ENCODE measurements around the gene MYL5. TPM values are rescaled to one million over a fixed set of nuclear protein-coding genes. Genes with fewer than 3 reads are reported as not detected.

MYL5 gene
- total RNA-seq, 4 donors from 2014 or later = 1.5 to 12.6 (median 3.8) TPM

DNA sequence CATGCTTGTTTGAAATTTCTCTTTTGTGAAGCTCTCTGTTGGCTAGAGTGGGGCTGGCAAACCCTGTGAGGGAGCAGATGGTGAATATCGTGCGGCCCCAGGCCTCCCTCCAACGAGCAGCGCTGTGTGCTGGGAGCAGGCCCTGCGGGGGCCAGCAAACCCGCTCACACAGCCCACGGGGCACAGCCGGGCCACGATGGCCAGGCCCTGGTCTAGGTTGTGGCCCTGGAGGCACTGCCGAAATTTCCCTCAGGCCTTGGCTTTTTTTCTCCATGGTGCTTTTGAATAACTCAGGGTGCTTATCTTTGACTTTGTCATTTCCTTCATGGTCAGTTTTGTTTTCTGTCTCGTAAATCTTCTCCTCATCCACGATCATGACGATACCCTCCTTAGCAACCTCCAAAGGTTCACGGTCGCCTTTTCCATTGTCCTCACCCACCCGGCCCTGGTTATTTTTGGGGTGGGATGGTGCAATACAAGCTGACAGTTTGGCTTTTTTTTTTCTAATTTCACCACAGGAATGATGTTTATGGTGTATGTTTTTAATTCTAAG lies 52.0 kb downstream of the MYL5 start:
- peak overlapping the region in 2 of 4 donors; percentile 49 to 59 for H3K27ac ChIP-seq
- no peak overlapping the region for H3K4me3 ChIP-seq
- 58 to 65% methylated on average over 11 to 15 of the region's 16 CpGs for WGBS, 2 donors (ENCODE audit: low coverage in 1 of 2)
- H3K36me3 ChIP-seq = peaks cover 0 to 42% of the 10 kb centered on the region in 2 donors
- peaks cover 0 to 28% (median 0%) of the 10 kb centered on the region in 3 donors for H3K4me1 ChIP-seq
- ATAC-seq = no peak
- TF ChIP-seq POLR2AphosphoS5 (IDR thresholded peaks at IDR 0.05) (no peak), POLR2A (IDR thresholded peaks at IDR 0.05) (no peak), EP300 (IDR thresholded peaks at IDR 0.05) (no peak)
- TF ChIP-seq, protein P1, sequence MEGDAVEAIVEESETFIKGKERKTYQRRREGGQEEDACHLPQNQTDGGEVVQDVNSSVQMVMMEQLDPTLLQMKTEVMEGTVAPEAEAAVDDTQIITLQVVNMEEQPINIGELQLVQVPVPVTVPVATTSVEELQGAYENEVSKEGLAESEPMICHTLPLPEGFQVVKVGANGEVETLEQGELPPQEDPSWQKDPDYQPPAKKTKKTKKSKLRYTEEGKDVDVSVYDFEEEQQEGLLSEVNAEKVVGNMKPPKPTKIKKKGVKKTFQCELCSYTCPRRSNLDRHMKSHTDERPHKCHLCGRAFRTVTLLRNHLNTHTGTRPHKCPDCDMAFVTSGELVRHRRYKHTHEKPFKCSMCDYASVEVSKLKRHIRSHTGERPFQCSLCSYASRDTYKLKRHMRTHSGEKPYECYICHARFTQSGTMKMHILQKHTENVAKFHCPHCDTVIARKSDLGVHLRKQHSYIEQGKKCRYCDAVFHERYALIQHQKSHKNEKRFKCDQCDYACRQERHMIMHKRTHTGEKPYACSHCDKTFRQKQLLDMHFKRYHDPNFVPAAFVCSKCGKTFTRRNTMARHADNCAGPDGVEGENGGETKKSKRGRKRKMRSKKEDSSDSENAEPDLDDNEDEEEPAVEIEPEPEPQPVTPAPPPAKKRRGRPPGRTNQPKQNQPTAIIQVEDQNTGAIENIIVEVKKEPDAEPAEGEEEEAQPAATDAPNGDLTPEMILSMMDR (IDR thresholded peaks at IDR 0.05) = no peak
- H3K9me3 ChIP-seq = no peaks in the 10 kb centered on the region
- no peaks in the 10 kb centered on the region for H3K27me3 ChIP-seq

DNA sequence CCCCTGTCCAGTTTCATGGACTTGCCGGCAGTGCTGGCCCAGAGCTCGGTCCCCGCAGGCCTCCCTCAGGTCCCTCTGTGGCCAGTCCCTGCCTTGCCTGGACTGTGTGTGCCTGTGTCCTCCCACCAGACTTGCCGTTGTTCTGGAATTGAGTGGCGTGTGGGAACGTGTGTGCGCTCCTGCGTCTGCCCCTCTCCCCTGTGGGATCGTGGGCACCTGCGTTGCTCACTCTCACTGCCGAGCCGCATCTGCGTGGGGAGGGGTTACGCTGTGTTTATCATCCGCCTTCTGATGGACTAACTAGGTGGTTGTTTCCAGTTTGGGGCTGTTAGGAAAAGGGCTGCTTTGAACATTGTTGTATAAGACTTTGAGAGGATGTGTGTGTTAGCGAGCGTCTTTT lies 52.5 kb downstream of the MYL5 start:
- H3K27ac ChIP-seq = no peak overlapping the region
- no peak overlapping the region for H3K4me3 ChIP-seq
- no peaks in the 10 kb centered on the region for H3K27me3 ChIP-seq
- peaks cover 0 to 42% of the 10 kb centered on the region in 2 donors for H3K36me3 ChIP-seq
- 89% methylated on average over 10 of the region's 17 CpGs; no CpG with 5 or more reads in 1 of the 2 donors for WGBS, 2 donors (ENCODE audit: low coverage in 1 of 2)
- H3K9me3 ChIP-seq = no peaks in the 10 kb centered on the region
- TF ChIP-seq, protein P1 (IDR thresholded peaks at IDR 0.05) = no peak
- TF ChIP-seq EP300 (IDR thresholded peaks at IDR 0.05) = no peak
- TF ChIP-seq POLR2A (IDR thresholded peaks at IDR 0.05) = no peak
- TF ChIP-seq POLR2AphosphoS5 (IDR thresholded peaks at IDR 0.05) = no peak
- ATAC-seq = no peak
- peaks cover 0 to 23% (median 0%) of the 10 kb centered on the region in 3 donors for H3K4me1 ChIP-seq

DNA sequence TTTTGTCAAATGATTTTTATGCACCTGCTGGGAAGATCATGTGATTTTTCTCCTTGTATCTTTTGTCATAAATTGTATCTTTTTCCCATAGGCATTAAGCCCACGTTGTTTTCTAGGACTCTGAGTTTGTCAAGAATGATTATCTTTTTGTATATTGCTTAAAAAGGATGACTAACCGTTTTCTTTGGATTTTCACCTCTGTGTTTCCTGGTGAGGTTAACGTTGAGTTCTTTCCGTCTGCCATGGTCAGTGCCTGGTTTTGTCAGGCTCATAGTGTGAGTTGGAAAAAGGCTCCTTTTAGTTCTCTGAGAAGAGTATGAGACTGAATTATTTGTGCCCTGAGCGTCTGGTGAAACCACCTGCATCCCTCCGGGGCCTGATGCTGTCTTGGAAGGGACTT lies 53.2 kb downstream of the MYL5 start:
- WGBS, 2 donors (ENCODE audit: low coverage in 1 of 2) = 68 to 78% methylated on average over 5 of the region's 6 CpGs
- no peak for ATAC-seq
- TF ChIP-seq, protein P1 (IDR thresholded peaks at IDR 0.05) = no peak
- no peak for TF ChIP-seq POLR2A (IDR thresholded peaks at IDR 0.05)
- TF ChIP-seq POLR2AphosphoS5 (IDR thresholded peaks at IDR 0.05) = no peak
- TF ChIP-seq EP300 (IDR thresholded peaks at IDR 0.05) = no peak
- Histone ChIP-seq H3K27ac (no peak overlapping the region), H3K27me3 (no peaks in the 10 kb centered on the region), H3K36me3 (peaks cover 0 to 42% of the 10 kb centered on the region in 2 donors), H3K4me3 (no peak overlapping the region), H3K9me3 (no peaks in the 10 kb centered on the region), H3K4me1 (peaks cover 0 to 21% (median 0%) of the 10 kb centered on the region in 3 donors)

DNA sequence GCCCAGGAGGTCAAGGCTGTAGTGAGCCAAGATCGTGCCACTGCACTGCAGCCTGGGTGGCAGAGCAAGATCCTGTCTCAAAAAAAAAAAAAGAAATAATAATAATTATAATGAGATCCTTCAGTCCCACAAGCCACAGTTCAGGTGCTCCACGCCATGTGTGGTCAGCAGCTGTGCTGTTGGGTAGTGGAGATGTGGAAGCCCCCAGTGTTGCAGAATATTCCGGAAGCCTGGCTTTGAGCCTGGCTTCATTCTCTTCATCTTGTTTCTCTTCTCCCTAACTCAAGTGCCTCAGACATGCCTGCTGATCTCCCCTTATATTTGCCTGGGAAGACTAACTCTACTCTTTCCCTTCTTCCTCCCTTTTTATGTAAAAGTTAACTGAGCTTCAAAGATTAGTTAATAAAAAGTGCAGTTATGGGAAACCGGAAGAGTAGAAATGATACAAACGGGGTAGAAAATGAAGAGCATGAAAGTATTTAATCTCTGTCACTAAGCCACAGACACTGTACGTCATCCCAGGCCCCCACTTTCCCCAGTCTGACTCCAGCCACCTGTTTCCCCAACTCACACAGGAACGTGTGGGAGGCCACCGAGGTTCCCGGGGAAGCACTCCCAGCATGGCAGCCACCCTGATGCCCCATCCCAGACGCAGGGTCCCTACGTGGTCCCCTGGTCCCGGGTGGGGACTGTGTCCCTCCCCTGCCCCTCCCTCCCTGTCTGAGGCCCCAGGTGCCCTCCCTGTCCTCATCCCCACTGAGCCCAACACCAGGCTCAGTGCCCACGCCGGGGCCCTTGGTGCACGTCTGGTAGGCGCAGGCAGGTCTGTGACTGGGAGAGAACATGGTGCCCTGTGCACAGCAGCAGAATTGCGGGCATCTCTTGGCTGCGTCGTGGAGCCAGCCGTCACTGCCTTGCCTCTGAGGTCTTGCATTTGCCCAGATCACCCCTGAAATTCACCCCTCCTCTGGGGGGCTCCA lies 55.3 kb downstream of the MYL5 start:
- Histone ChIP-seq H3K9me3 (no peaks in the 10 kb centered on the region), H3K27me3 (no peaks in the 10 kb centered on the region), H3K36me3 (peaks cover 0 to 47% of the 10 kb centered on the region in 2 donors), H3K4me3 (no peak overlapping the region), H3K27ac (no peak overlapping the region), H3K4me1 (peaks cover 0 to 21% (median 0%) of the 10 kb centered on the region in 3 donors)
- ATAC-seq = no peak
- TF ChIP-seq POLR2A (IDR thresholded peaks at IDR 0.05) (no peak), POLR2AphosphoS5 (IDR thresholded peaks at IDR 0.05) (no peak), EP300 (IDR thresholded peaks at IDR 0.05) (no peak)
- TF ChIP-seq, protein P1 (IDR thresholded peaks at IDR 0.05) = no peak
- 77 to 81% methylated on average over 9 to 10 of the region's 20 CpGs for WGBS, 2 donors (ENCODE audit: low coverage in 1 of 2)

Data from gastroesophageal sphincter (tissue), 4 donors.